Breast epithelium (tissue), 4 donors: ENCODE measurements around the gene PIGBOS1. TPM values are rescaled to one million over a fixed set of nuclear protein-coding genes. Genes with fewer than 3 reads are reported as not detected.
A peak's percentile ranks its signal among the peaks of the same experiment; 100 is the strongest.

Experiments used
- DNase-seq, 2 donors: peaks; one replicate each; pipeline ENCODE4 v3.0.0-alpha.2; 2019; ENCODE audit warnings: low spot score in 2 of 2
- H3K27ac ChIP-seq, 2 donors: fragments of 200-600 bp; sonication (generic) in 1 of 2; one replicate each; pipeline ENCODE4 v1.5.1; 2016 to 2019; ENCODE audit warnings: mild to moderate bottlenecking in 1 of 2
- H3K27me3 ChIP-seq, 2 donors: fragments of 200-600 bp; sonication (generic) in 1 of 2; one replicate each; pipeline versions ENCODE4 v1.5.1 to v1.6.0; 2017 to 2019; ENCODE audit warnings: control low read depth in 1 of 2, mild to moderate bottlenecking in 1 of 2
- H3K36me3 ChIP-seq: fragments of 200-600 bp; one replicate; pipeline ENCODE4 v1.5.1; 2019
- H3K4me1 ChIP-seq, 2 donors: fragments of 200-600 bp; sonication (generic); one replicate each; pipeline ENCODE4 v1.5.1; 2016 to 2019; ENCODE audit warnings: control low read depth in 1 of 2
- H3K4me3 ChIP-seq, 3 donors: fragments of 200-600 bp; sonication (generic); 1 replicate in 2 of 3; 2 replicates in 1 of 3; pipeline ENCODE4 v1.5.1; 2016 to 2019; ENCODE audit warnings: mild to moderate bottlenecking in 3 of 3, moderate library complexity in 2 of 3
- H3K9me3 ChIP-seq, 2 donors: fragments of 200-600 bp; sonication (generic) in 1 of 2; one replicate each; pipeline ENCODE4 v1.5.1; 2016 to 2019; ENCODE audit warnings: control low read depth in 1 of 2
- CTCF ChIP-seq, 3 donors: fragments of 450-650 bp; IDR thresholded peaks; one replicate each; pipeline ENCODE4 v1.5.1; 2016 to 2017; ENCODE audit warnings: antibody characterized with exemption in 3 of 3, mild to moderate bottlenecking in 3 of 3, moderate library complexity in 3 of 3
- POLR2A ChIP-seq: fragments of 450-650 bp; IDR thresholded peaks from one replicate; pipeline ENCODE4 v1.6.1; 2016; ENCODE audit warnings: antibody characterized with exemption, mild to moderate bottlenecking, moderate library complexity
- POLR2AphosphoS5 ChIP-seq, 3 donors: sonication (generic); formaldehyde crosslinking; IDR thresholded peaks; one replicate each; pipeline ENCODE4 v1.6.1; 2017; ENCODE audit warnings: antibody characterized with exemption in 3 of 3
- intact Hi-C: fragments of 100-400 bp; cut with DNase I; formaldehyde crosslinking; loops from one replicate; pipeline ENCODE4 v1.15.1; 2023; ENCODE audit warnings: low total_unique reads
- total RNA-seq, 3 donors: library from RNA; depleted of rRNA; stranded (reverse); fragments of >200 nt; gene quantifications; one replicate each; pipeline ENCODE4 v1.1.0, GENCODE V29; 2016

Gene PIGBOS1, protein sequence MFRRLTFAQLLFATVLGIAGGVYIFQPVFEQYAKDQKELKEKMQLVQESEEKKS
- total RNA-seq: 10 to 100 TPM; 11.8 to 15.0 (median 12.7) TPM

GRCh38 chr15:55318588-55319494, at the start of gene PIGBOS1, which contains the start of gene PIGB:
Gene PIGBOS1, minus strand, starts transcription at chr15:55319123. Its CDS starts 1,331 bp downstream, at chr15:55317792.
Gene PIGB, plus strand, starts transcription at chr15:55319222. Its CDS starts 29 bp downstream, at chr15:55319251.
- intact Hi-C loops: no loop called here
- H3K27ac ChIP-seq: peak within 1 kb of the TSS; percentile 82 to 92
- peak within 1 kb of the TSS; percentile 69 to 89 (median 79) for H3K4me3 ChIP-seq
- TF ChIP-seq CTCF (IDR thresholded peaks at IDR 0.05) (peak in 1 of 3 donors; percentile 28), POLR2AphosphoS5 (IDR thresholded peaks at IDR 0.05) (peak; percentile 83 to 94 (median 83)), POLR2A (peak; percentile 61)
- DNase-seq: peak; percentile 72 to 77
- no peaks in the 10 kb centered on the region for H3K9me3 ChIP-seq
- no peaks in the 10 kb centered on the region for H3K27me3 ChIP-seq
- no peaks in the 10 kb centered on the region for H3K4me1 ChIP-seq
- no peaks in the 10 kb centered on the region for H3K36me3 ChIP-seq

DNA sequence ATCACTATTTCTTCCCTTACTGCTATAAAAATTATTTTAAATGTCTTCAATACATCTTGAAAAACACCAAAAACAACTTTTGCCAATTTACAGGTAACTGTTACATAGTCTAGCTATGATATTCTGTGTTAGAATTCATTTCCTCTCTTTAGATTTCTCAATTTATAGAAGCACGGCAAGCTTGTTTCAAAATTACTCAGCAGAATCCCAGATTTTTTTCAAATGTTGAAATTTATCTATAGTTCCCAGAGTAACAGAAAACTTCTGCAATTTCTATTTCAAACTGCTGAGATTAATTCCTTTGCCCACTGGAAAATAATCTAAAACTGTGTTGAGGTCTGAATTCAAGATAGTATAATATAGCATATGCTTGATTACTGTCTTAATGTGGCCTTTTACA, 48.1 kb upstream of the PIGBOS1 start:
- no peak overlapping the region for H3K4me3 ChIP-seq
- no peaks in the 10 kb centered on the region for H3K9me3 ChIP-seq
- no peak overlapping the region for H3K27ac ChIP-seq
- no peaks in the 10 kb centered on the region for H3K27me3 ChIP-seq
- intact Hi-C loops: no loop called here
- TF ChIP-seq POLR2A (no peak), POLR2AphosphoS5 (IDR thresholded peaks at IDR 0.05) (no peak), CTCF (IDR thresholded peaks at IDR 0.05) (no peak)
- H3K4me1 ChIP-seq: no peaks in the 10 kb centered on the region
- DNase-seq: no peak
- peaks cover 3% of the 10 kb centered on the region for H3K36me3 ChIP-seq

GRCh38 chr15:55362641-55363040, 43.7 kb upstream of the PIGBOS1 start:
- no peak overlapping the region for H3K27ac ChIP-seq
- peaks cover 3% of the 10 kb centered on the region for H3K36me3 ChIP-seq

GRCh38 chr15:55361048-55361447, 42.1 kb upstream of the PIGBOS1 start:
- TF ChIP-seq CTCF (IDR thresholded peaks at IDR 0.05): no peak
- TF ChIP-seq POLR2A: no peak
- TF ChIP-seq POLR2AphosphoS5 (IDR thresholded peaks at IDR 0.05): no peak
- intact Hi-C loops: no loop called here
- no peak for DNase-seq
- no peak overlapping the region for H3K27ac ChIP-seq
- H3K4me1 ChIP-seq: no peaks in the 10 kb centered on the region
- peaks cover 3% of the 10 kb centered on the region for H3K36me3 ChIP-seq
- no peak overlapping the region for H3K4me3 ChIP-seq
- no peaks in the 10 kb centered on the region for H3K9me3 ChIP-seq
- no peaks in the 10 kb centered on the region for H3K27me3 ChIP-seq

More at GRCh38 chr15:55362641-55363040, 43.7 kb upstream of the PIGBOS1 start:
- Histone ChIP-seq H3K27me3 (no peaks in the 10 kb centered on the region), H3K4me3 (no peak overlapping the region), H3K9me3 (no peaks in the 10 kb centered on the region), H3K4me1 (no peaks in the 10 kb centered on the region)
- intact Hi-C loops: no loop called here
- no peak for DNase-seq
- TF ChIP-seq CTCF (IDR thresholded peaks at IDR 0.05) (no peak), POLR2A (no peak), POLR2AphosphoS5 (IDR thresholded peaks at IDR 0.05) (no peak)

- TF ChIP-seq CTCF (IDR thresholded peaks at IDR 0.05): no peak
- no peak for TF ChIP-seq POLR2AphosphoS5 (IDR thresholded peaks at IDR 0.05)
- TF ChIP-seq POLR2A: no peak
- intact Hi-C loops: no loop called here
- Histone ChIP-seq H3K4me3 (no peak overlapping the region), H3K36me3 (peaks cover 3% of the 10 kb centered on the region), H3K27ac (no peak overlapping the region), H3K27me3 (no peaks in the 10 kb centered on the region), H3K4me1 (no peaks in the 10 kb centered on the region), H3K9me3 (no peaks in the 10 kb centered on the region)
- no peak for DNase-seq
Observed at GRCh38 chr15:55360256-55360655, 41.3 kb upstream of the PIGBOS1 start.
